PC-3 (cell line): Measurements from ENCODE around the gene PRF1.

Experiments
- CTCF ChIP-seq: fragments of 300-600 bp; sonication (generic); conservative IDR thresholded peaks from 2 replicates; pipeline ENCODE4 v1.5.1; 2017; ENCODE audit warnings: antibody characterized with exemption, low read depth, mild to moderate bottlenecking, low read length
- EZH2 ChIP-seq: fragments of 300-600 bp; sonication (generic); IDR thresholded peaks from one replicate; pipeline ENCODE4 v1.6.1; 2017; ENCODE audit warnings: antibody characterized with exemption, mild to moderate bottlenecking, low read length; ENCODE audit not compliant: unreplicated experiment

DNA sequence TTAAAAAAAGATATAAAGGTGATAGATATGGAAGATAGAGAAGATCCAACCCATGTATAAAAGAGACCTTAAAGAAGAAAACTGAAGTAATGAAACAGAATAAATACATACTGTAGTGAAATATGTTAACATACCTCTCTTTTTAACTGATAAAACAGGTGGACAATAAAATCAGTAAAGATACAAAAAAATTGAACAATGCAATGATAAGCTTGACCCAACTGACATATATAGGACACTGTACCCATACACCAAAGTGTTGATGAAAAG is 17.4 kb upstream of the PRF1 start:
- TF ChIP-seq CTCF, result no peak
- no peak for TF ChIP-seq EZH2
